Brain microvascular endothelial cell (primary cell): ENCODE measurements around the gene TANK.

ENCODE experiments used
- DNase-seq: peaks from one replicate; pipeline ENCODE4 v3.0.0-alpha.2; 2020
- H3K27ac ChIP-seq: fragments of 250-450 bp; sonication (Bioruptor Pico); 2 replicates; pipeline ENCODE4 v1.5.1; 2020; ENCODE audit warnings: mild to moderate bottlenecking, moderate library complexity
- H3K27me3 ChIP-seq: fragments of 250-450 bp; sonication (Bioruptor Pico); replicated peaks from 2 replicates; pipeline ENCODE4 v1.5.1; 2020; ENCODE audit warnings: mild to moderate bottlenecking
- H3K36me3 ChIP-seq: fragments of 250-450 bp; sonication (Bioruptor Pico); replicated peaks from 2 replicates; pipeline ENCODE4 v1.5.1; 2020; ENCODE audit warnings: mild to moderate bottlenecking
- H3K4me3 ChIP-seq: 2 replicates; pipeline ENCODE4 v1.5.1; 2011; ENCODE audit warnings: low read depth, mild to moderate bottlenecking, control low read depth, low read length, moderate library complexity
- in situ Hi-C: cut with HindIII; loops from 2 replicates; pipeline ENCODE4 v1.10.0; 2017; ENCODE audit warnings: low sequenced_read_pairs, low pct_ligation_motif_present
- TF ChIP-seq, protein P1 (sequence below): IDR thresholded peaks from 2 replicates; pipeline ENCODE4 v1.5.1; 2011; ENCODE audit warnings: low read depth, mild to moderate bottlenecking, moderate library complexity, low read length, control low read depth, inconsistent platforms; ENCODE audit errors: missing control alignments

TANK gene

DNA sequence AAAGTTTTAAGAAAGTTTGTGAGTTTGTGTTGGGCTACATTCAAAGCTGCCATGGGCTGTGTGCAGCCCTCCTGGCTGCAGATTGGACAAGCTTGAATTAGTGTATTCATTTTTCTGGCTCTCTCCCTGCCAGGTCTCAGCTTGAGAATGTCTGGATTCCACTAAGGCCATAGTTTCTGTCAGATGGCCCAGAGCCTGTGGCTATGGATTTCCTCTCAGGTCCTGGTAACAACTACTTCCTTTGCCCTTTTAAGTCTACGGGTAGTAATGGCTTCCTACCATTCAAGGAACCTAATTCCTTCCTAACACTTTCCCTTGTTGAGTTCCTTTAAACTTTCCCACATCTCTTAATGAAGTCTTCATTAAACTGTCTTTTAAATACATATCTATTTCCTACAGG, 123.7 kb downstream of the TANK start:
- in situ Hi-C loops, result no loop called here
- TF ChIP-seq, protein P1, sequence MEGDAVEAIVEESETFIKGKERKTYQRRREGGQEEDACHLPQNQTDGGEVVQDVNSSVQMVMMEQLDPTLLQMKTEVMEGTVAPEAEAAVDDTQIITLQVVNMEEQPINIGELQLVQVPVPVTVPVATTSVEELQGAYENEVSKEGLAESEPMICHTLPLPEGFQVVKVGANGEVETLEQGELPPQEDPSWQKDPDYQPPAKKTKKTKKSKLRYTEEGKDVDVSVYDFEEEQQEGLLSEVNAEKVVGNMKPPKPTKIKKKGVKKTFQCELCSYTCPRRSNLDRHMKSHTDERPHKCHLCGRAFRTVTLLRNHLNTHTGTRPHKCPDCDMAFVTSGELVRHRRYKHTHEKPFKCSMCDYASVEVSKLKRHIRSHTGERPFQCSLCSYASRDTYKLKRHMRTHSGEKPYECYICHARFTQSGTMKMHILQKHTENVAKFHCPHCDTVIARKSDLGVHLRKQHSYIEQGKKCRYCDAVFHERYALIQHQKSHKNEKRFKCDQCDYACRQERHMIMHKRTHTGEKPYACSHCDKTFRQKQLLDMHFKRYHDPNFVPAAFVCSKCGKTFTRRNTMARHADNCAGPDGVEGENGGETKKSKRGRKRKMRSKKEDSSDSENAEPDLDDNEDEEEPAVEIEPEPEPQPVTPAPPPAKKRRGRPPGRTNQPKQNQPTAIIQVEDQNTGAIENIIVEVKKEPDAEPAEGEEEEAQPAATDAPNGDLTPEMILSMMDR, result no peak
- Histone ChIP-seq H3K27me3 (no peaks in the 10 kb centered on the region), H3K4me3 (no peak overlapping the region), H3K27ac (no peak overlapping the region), H3K36me3 (no peaks in the 10 kb centered on the region)
- no peak for DNase-seq
